Dedifferentiated amniotic fluid mesenchymal stem cell (primary cell): Measurements from ENCODE around the gene MDM1.

Source experiments
- DNase-seq: peaks from one replicate; pipeline ENCODE4 v3.0.0-alpha.2; 2016; ENCODE audit errors: extremely low spot score

The MDM1 gene

GRCh38 chr12:68272732-68273131 is 59.4 kb downstream of the MDM1 start:
- no peak for DNase-seq

GRCh38 chr12:68271346-68271745 is 60.8 kb downstream of the MDM1 start:
- DNase-seq, result no peak

GRCh38 chr12:68270358-68270757 is 61.8 kb downstream of the MDM1 start:
- no peak for DNase-seq

GRCh38 chr12:68269779-68270178 is 62.4 kb downstream of the MDM1 start:
- DNase-seq, result no peak

- no peak for DNase-seq
These were observed 63.2 kb downstream of the MDM1 start for GRCh38 chr12:68268967-68269366.

- peak; percentile 91 for DNase-seq
These were observed 64.2 kb downstream of the MDM1 start for GRCh38 chr12:68267892-68268396.

- DNase-seq, result peak; percentile 63
These were observed 67.3 kb downstream of the MDM1 start for GRCh38 chr12:68264857-68265256.

- no peak for DNase-seq
These were observed 67.9 kb downstream of the MDM1 start for GRCh38 chr12:68264158-68264855.

GRCh38 chr12:68263366-68263765 is 68.8 kb downstream of the MDM1 start:
- no peak for DNase-seq

GRCh38 chr12:68261896-68262295 is 70.3 kb downstream of the MDM1 start:
- DNase-seq, result no peak

- no peak for DNase-seq
These were observed 72.0 kb downstream of the MDM1 start for GRCh38 chr12:68260153-68260552.

GRCh38 chr12:68259318-68259940 is 72.7 kb downstream of the MDM1 start:
- DNase-seq, result no peak

GRCh38 chr12:68253504-68253903 is 78.7 kb downstream of the MDM1 start, which contains the start of gene IL22:
Gene IL22 (minus strand): TSS chr12:68253604. CDS start chr12:68253448, 156 bp downstream.
- no peak for DNase-seq

- no peak for DNase-seq
These were observed 80.1 kb downstream of the MDM1 start for GRCh38 chr12:68252077-68252476.

- DNase-seq, result no peak
These were observed 81.7 kb downstream of the MDM1 start for GRCh38 chr12:68250454-68250853.

GRCh38 chr12:68247785-68248184 is 84.4 kb downstream of the MDM1 start:
- no peak for DNase-seq

GRCh38 chr12:68246350-68246749 is 85.8 kb downstream of the MDM1 start:
- no peak for DNase-seq

GRCh38 chr12:68245180-68246021 is 86.8 kb downstream of the MDM1 start:
- no peak for DNase-seq
